Stimulated activated naive CD4-positive, alpha-beta T cell (primary cell): ENCODE measurements around the gene WNT5A.

Experiments
- DNase-seq, 6 experiments: peaks; one replicate each; lab custom pipeline; 2025; lab: John Stamatoyannopoulos, UW

The WNT5A gene

DNA sequence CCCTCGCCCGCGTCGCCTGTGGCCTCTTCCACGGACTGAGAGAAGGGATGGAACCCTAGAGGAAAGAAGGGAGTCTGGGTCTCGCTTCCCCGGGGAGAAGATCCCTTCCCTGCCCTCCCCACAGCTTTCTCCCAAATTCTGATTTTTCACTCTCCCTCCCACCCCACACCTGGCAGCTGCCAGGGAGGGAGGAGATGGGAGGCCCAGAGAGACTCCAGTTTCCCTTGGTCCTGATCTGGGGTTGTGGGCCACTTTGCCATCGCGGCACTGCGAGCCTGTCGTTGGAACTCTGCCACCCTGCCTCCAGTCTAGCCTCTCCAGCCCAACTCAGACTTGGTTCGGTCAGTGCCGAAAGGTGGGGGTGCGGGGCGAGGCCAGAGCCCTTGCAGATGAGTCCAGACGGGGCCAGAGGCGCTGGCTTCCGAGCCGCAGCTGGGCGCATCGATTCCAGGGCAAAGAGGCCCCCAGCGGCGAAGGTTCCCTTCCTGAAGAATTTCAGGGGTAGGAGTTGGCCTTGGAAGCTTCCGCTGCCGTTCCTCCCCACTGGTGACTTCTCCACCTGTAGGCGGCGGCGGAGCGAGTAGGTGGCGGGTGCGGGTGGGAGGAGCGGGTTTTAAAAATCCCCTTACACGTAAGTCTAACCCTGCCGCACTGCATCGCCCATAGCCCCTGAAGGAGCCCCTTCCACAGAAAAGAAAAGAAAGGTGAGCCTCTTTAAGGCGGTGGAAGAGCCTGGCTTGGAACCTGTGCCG lies 5.2 kb downstream of the WNT5A start:
- no peak for DNase-seq

DNA sequence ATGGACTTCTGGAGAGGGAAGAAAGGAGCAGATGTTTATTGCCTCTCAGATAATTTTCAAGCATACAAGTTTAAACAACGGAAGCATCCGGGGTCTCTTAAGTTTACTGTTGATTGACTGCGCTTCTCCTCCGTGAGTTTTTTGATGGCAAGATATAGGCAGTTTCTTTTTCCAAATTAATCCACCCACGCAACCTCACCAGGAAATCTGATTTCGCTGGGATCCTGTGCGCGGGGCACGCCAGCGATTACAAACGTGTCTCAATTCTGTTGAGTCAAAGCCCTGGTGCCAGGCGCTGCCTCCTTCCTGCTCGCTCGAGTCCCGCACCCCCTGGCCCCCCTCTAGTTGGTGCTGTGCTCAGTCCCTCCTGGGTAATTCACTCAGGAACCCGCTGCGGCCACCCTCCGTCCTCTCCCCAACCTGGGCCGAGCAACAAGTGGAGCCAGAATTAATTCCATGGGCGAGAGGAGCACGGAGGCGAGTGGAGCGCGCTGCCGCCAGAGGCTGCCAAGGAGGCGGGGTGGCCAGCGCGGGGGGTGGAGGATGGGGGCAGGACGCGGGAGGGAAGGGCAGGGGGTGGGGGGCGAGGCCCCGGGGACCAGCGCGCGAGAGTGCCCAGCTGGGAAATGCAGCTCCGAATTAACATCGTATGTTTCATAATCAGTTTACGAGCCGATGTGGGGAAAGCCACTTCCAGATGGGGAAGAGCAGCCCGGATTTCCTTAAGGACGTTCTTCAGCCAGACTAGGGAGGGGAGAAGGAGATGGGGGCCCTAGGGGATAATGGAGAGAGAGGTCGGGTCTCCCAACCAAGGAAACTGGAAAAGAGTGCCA lies 6.0 kb downstream of the WNT5A start:
- DNase-seq, result no peak

DNA sequence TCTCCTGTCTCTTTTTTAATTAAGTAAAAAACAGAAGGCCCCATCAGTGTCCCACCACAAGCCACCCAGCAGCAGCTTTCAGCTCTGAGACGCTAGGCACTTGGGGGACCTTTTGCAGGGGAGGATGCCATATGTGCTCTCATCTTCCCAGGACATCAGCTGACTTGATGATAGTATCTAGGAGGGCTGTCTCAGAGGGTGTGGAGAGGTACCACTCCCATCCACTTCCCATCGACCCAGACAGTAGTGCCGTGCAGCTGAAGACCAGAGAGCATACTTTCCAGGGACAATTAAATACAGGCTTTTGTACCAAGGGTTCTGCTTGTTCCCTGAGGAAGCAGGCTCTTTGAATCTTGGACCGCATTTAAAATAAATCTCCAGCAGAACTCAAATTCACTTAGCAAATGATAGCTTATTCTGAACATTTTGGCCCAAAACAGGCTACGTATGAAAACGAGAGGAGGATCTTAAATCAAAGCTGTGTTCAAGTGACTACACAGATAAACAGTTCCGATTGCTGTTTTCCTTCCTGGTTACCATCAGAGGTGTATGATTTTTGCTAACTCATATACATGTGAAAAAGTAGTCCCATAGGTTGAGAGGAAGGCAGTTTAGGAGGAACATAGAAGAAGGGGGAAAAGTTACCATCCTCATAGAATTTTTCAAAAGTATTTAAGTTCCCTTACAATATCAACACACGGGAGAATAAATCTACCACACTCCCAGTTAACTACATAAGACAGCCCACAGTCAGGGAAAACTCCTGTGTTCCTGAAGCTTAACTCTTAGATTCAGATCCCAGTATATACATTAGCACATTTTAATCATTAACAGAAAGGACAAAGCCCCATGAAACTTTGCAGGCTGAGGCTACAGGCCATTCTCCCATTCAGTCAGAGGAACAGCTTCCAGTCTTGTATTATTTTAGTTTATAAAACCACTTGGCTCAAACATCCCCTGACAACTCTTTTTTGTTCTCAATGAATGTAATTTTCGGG lies 9.5 kb downstream of the WNT5A start:
- no peak for DNase-seq

DNA sequence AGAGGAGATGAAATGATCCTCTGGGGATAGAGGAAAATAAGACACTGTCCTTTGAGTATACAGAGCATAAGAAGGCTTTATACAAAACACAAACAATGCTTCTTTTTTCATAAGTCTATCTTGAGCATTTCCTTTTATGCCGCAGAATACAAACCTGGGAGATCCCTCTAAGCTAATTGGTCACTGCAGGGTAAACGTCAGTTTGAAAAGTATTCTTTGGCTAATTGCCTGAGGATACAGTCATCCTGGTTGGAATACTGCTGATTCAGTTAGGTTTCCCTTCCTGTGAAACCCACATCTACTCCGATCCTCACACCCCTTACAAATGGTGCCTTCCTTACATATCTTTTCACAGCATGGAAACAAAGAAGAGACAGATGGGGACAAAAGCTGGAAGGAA lies 10.6 kb downstream of the WNT5A start:
- no peak for DNase-seq

DNA sequence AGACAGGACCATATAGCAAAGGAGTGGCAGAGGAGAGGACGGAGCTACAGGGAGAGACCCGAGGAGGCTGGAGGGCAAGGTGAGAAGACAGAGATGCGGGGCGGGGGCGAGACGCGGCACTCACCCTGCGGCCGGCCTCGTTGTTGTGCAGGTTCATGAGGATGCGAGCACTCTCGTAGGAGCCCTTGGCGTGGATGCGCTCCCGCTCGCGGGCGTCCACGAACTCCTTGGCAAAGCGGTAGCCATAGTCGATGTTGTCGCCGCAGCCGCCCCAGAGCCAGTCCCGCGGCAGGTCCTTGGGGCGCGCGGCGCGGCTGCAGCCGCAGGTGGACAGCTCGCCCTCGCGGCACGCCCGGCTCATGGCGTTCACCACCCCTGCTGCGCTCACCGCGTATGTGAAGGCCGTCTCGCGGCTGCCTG lies 12.9 kb downstream of the WNT5A start:
- no peak for DNase-seq

DNA sequence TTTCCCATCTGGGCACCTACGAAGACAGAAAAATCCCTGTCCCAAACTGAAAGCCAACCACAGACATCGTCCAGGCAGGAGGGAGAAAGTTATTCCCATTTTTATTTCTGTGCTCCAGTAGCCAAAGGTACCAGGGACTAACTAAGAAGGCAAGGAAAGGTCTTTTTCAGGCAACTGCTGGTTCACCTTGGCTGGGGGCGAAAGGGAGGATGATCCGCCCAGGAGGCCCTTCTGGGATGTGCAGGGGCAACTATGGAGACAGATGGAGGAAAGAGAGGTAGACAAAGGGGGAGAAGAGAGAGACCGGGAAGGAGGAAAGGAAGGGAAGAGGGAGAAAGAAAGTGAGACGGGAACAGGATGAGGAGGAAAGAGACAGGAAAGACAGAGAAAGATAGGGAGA lies 13.3 kb downstream of the WNT5A start:
- no peak for DNase-seq

DNA sequence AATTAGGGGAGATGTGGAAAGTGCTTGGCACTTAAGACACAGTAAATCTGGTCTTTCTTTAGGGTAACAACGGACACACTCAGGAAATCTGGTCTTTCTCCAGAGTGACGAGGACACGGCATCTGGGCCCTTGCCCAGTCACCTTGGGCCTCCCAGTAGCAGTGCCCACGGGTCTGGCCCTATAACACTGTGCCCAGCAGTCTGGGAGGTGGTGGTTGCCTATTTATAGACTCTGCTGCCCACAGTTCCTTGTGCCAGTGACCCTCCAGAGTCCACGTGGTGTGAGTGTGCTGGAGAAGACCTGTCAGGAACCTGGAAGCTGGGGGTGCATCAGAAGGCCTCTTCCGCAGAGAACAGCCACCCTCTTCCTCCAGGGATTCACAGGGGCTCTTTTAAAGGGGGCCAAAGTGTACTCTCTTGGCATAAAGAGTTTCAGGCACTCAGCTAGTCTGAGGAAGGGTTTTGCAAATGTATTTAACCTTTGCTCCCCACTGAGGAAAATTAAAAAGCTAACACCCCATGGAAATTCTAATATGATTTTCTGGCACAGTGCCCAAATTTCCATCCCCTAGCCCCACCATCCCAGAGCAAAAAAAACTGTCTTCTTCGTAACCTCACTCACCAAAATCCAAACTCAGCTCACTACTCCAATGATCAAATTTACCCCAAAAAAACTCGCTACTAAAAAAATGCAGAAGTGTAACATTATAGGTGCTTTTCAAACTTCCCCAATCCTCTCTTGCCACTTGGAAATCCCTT lies 15.4 kb downstream of the WNT5A start:
- no peak for DNase-seq

DNA sequence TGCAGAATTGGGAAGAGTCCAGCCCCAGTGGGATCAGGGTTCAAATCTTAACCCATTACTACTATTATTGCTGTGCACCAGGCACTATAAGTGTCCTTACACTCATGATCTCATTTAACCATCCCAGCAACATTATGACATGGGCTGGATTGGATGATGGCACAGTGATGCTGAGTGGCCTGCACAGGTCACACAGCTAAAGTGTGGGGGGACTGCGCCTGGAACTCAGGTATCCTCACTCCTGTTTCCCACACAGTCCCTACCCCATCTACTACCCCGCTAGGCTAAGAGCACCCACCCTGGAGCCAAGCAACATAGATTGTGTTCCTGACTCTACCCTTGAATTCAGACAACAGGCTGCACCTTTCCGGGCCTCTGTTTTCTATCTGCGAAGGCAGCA lies 16.0 kb downstream of the WNT5A start:
- DNase-seq, result no peak

DNA sequence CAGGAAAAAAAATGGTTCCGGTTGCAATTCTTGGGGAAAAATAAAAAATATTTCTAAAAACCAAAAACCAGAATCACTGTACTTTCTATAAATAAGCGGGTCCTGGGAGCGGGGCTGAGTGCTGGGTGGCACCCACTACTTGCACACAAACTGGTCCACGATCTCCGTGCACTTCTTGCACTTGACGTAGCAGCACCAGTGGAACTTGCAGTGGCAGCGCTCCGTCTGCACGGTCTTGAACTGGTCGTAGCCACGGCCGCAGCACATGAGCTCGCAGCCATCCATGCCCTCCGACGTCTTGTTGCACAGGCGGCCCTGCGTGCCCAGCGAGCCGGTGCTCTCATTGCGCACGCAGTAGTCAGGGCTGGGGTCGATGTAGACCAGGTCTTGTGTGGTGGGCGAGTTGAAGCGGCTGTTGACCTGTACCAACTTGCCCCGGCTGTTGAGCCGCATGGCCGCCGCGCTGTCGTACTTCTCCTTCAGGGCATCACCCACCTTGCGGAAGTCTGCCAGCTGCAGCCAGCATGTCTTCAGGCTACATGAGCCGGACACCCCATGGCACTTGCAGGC lies 17.1 kb downstream of the WNT5A start:
- no peak for DNase-seq

DNA sequence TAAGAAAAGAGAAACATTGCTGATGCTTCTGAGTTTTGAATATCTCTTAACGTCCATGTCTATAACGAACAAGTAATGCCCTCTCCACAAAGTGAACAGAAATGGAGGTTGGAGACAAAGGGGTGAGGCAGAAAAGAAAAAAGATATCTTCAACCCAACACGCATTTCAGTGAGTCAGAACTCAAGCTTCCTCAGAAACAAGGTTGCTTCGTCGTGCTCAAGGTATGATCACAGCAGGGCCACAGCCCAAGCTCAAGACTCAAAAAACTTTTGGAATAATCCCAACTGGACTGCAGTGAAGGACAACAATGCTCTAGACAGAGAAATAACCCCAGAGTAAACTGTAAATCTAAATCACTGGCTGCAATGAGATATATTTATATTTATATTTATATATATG lies 18.9 kb downstream of the WNT5A start:
- no peak for DNase-seq

DNA sequence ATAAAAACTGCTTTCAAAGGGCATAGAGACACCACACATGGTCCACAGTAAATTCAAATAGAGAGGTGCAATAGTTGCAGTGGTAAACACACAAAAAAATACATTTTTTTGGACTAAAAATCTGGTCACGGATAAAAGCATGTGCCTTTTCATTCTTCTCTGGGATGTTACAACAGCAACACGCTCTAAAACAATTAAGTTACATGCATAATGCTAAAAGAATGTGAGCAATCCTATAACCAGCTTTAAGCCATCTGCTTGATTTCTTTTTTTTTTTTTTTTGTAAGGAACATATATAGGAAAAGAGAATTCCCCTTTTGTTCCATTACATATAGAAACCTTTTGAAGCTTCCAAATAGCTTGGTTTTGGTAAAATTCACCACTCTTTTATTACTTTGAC lies 20.0 kb downstream of the WNT5A start:
- no peak for DNase-seq

DNA sequence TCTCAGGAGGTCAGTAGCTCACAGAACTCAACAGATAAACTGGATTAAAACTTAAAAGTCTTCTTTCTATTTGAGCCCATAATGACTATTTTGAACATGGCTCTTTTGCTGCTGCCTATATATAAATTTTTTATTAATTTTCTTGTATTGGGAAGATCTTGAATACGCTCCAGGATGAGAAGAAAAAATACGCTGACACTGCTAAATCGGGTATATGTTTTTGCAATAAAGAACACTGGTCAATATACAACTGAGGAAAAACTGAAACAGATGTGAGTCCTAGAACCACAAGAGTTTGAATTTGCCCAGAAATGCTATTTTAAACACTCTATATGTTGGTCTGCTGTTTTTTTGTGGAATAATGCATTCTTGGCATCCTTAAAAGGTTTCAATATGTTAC lies 20.6 kb downstream of the WNT5A start:
- DNase-seq, result no peak

DNA sequence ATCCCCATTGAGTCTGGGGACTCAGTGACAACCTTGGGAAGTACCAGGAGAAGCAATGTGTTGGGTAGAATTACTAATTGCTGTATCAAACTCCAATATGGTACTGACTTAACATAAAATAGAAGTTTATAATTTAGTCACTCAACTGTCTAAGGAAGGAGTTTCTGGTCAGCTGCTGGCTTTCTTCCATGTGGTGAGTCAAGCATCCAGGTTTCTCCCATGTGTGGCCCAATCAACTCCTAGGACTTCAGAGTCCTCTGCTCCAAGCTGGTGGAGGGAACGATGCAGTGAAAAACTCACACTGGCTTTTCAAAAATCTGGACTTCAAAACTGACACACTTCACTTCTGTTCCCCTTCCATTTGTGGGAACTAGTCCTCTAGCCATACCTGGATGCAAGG lies 25.2 kb downstream of the WNT5A start:
- DNase-seq, result no peak

DNA sequence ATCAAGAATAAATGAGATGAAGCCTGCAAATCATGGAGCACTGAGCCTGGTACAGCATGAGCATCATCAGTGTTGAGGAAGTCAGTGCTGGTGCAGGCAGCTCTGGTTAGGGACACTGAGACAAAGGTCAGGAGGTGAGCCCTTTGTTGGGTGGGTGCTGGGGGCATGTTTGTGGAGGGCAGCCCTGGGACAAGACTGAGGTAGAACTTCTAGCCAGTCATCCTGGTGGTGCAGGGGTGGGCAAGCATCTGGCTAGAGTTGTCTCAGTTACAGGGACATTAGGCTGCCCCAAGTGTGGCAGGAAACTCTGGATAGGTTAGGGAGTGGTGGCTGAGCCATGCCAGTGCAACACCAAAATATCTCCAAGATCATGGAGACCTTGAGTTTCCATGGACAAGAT lies 27.3 kb downstream of the WNT5A start:
- no peak for DNase-seq

DNA sequence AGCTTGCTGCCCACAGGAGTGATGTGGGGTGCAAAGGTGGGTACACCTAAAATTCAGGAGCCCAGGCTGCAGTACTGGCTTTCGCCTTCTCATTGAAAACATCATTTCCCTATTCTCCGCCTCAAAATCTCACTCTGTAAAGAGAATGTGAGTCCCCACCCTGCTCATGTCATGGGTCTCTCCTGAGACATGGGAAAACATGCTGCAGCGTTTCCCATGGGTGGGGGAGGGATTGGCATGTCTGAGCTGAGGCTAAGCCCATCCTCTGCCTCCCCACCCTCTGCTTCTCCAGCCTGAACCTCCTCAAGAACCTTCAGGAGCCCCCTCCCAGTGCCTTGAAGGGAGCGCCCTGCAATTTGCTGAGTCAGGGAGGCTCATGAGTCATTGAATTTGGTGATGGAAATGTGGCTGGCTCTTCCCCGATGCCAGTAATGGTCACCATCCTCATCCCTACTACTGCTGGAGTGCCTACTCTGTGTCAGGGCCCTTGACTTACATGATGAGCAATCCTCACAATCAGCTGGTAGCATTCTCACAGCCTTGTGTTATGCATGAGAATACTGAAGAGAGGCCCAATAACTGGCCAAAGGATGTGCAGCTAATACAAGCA lies 28.8 kb downstream of the WNT5A start:
- no peak for DNase-seq

DNA sequence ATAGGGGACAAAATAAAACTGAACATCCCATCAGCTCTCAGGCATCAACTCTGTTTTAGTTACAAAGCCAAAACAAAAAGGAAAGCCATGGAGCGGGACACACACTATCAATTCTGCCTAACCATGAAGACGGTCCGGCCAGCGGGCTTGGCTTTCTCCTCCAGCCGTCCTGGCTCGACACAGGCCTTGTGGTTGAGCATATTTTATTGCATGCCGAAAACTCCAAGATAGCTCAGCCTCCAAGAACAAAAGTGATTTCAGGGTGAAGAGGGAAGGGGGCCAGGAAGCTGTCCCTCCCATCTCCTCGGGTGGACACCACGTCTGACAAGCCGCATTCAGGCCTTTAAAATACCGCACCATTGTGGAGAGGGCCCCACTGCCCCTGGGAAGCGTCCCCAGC lies 31.2 kb downstream of the WNT5A start:
- no peak for DNase-seq

DNA sequence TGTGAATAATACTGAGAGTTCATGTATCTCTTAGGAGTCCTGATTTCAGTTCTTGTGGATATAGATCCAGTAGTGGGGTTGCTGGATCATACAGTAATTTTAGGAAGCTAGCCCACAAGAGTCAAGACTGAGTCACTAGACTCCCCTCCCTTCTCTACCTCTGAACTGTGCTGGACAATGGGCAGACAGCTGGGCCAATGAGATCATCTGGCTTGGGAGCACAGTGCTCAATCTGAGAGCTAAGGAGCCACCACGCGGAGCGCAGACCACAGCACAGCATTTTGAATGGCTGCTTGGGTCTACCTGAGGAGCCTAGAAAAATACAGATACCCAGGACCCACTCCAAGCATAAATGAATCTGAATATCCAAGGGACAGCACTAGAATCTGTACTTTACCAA lies 32.5 kb downstream of the WNT5A start:
- no peak for DNase-seq

DNA sequence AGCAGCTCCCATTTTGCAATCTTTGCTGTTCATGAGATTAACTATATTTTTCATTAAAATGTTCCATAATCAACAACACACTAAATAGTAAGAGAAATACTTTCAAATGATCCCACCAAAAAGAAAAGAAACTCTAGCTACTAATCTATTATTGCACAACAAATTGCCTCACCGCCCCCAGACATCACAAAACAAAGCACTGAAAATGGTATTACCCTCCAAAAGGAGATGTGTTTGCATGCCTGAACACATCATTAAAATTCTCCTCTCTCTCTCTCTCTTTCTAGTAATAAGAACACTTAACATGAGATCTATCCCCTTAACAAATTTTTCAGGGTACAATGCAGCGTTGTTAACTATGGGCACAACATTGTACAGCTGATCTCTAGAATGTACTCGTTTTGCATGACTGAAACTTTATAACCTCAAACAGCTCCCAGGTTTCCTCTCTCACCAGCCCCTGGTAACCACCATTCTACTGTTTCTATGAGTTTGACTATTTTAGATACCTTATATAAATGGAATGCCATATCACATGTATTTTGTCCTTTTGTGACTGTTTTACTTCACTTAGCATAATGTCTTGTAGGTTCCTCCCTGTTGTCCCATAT lies 33.1 kb downstream of the WNT5A start:
- no peak for DNase-seq

DNA sequence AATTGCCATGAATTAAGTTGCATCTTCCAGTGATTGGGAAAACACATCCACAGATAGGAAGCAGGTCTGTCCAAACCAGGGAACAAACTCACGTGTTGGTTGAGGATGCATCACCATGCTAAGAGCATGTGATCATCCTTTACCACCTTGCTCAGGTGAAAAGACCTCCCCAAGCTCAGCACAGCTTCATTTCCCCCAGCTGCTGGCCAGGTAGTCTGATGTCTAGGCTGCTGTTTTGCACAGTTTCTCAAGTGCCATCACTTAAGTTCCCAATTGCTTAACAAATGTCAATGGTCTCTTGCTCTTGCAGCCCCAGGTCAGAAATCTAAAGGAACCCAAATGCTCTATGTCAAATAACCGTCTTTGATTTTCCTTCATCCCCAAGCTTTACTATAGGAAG lies 34.2 kb downstream of the WNT5A start:
- no peak for DNase-seq

DNA sequence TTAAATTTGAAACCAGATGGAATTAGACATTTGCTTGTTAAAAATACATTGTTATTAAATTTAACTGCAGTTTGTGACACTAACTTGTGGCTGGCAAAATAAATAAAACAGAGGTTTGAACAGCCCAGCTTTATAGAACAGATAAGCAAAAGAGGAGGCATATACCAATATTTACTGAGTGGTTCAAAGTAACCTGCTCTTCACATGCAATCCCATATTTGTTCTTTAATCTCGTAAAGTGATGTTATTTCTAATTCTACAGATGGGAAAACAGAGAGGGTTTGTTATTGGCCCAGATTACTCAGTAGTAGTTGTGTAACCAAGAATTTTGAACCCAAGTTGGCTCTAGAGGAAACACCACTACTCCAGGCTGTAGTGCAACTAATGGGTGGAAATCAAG lies 37.6 kb downstream of the WNT5A start:
- no peak for DNase-seq
